HCT116 (cell line): Measurements from ENCODE around the gene TOB2. TPM values are rescaled to one million over a fixed set of nuclear protein-coding genes. Genes with fewer than 3 reads are reported as not detected.

ENCODE experiments used
- ATAC-seq: fragments of 200-7000 bp; cut with Tn5 transposase; 2 replicates; pipeline ENCODE4 v1.9.1; 2020; ENCODE audit warnings: mild to moderate bottlenecking, moderate library complexity
- BruUV-seq: library from RNA; stranded (reverse); fragments of 400-500 nt; replicated peaks from 2 replicates; lab custom pipeline; 2021; lab: Mats Ljungman, UMichigan
- CTCF ChIA-PET: fragments of 300-600 bp; sonication (Branson Sonifier 250); formaldehyde crosslinking; loops from one replicate; lab custom pipeline; 2021; ENCODE audit warnings: antibody characterized with exemption; lab: Charles Lee
- POLR2A ChIA-PET: fragments of 300-600, 350-600 bp; sonication (Branson Sonifier 250); formaldehyde crosslinking; loops from one replicate; lab custom pipeline; 2021; ENCODE audit warnings: antibody characterized with exemption; lab: Charles Lee
- RAD21 ChIA-PET, 2 experiments: fragments of 300-600 bp; sonication (Branson Sonifier 250); formaldehyde crosslinking; loops; one replicate each; lab custom pipeline; 2023; ENCODE audit warnings: low total read pairs in 2 of 2; ENCODE audit not compliant: uncharacterized antibody in 2 of 2, unreplicated experiment in 2 of 2, low non-redundant PET in 1 of 2; lab: Charles Lee
- DNase-seq: peaks from one replicate; pipeline ENCODE4 v3.0.0-alpha.2; 2010; ENCODE audit warnings: low read depth, low spot score
- H2AFZ ChIP-seq: fragments of 200-600 bp; shearing (Covaris generic), sonication (generic); 2 replicates; pipeline ENCODE4 v1.6.1; 2017; ENCODE audit warnings: low read depth, mixed run types, mixed read lengths, antibody characterized with exemption, low read length; ENCODE audit not compliant: poor library complexity, severe bottlenecking
- H3K27ac ChIP-seq: 2 replicates; pipeline ENCODE4 v1.5.1; 2012; ENCODE audit warnings: low read depth, low read length
- H3K27me3 ChIP-seq: fragments of 200-600 bp; sonication (generic); 2 replicates; pipeline ENCODE4 v1.6.1; 2016; ENCODE audit warnings: mixed run types, low read length, mixed read lengths; ENCODE audit not compliant: insufficient read depth
- H3K36me3 ChIP-seq, 2 experiments: fragments of 200-500 bp in 1 of 2; fragments of 200-600 bp in 1 of 2; sonication (Bioruptor generic) in 1 of 2; sonication (generic) in 1 of 2; 2 replicates each; pipeline versions ENCODE4 v1.5.1 to v1.6.1; 2014 to 2016; ENCODE audit warnings: low read length in 2 of 2, inconsistent platforms in 1 of 2, mixed read lengths in 1 of 2, mixed run types in 1 of 2; ENCODE audit not compliant: insufficient read depth in 2 of 2, control insufficient read depth in 1 of 2
- H3K4me1 ChIP-seq, 2 experiments: fragments of 200-600 bp in 1 of 2; sonication (generic) in 1 of 2; 2 replicates each; pipeline versions ENCODE4 v1.5.1 to v1.6.1; 2012 to 2017; ENCODE audit warnings: low read length in 2 of 2, inconsistent platforms in 1 of 2, mild to moderate bottlenecking in 1 of 2, mixed read lengths in 1 of 2, mixed run types in 1 of 2, moderate library complexity in 1 of 2; ENCODE audit not compliant: insufficient read depth in 2 of 2, control insufficient read depth in 1 of 2
- H3K4me2 ChIP-seq: fragments of 200-600 bp; sonication (generic); 2 replicates; pipeline ENCODE4 v1.6.1; 2017; ENCODE audit warnings: mixed run types, low read length, mixed read lengths
- H3K4me3 ChIP-seq, 2 experiments: fragments of 200-600 bp in 1 of 2; sonication (generic) in 1 of 2; replicated peaks in 1 of 2; 2 replicates each; pipeline ENCODE4 v1.5.1; 2011 to 2016; ENCODE audit warnings: low read length in 2 of 2, control low read depth in 1 of 2, low read depth in 1 of 2, mild to moderate bottlenecking in 1 of 2, mixed read lengths in 1 of 2, mixed run types in 1 of 2
- H3K79me2 ChIP-seq: fragments of 200-600 bp; sonication (generic); 2 replicates; pipeline ENCODE4 v1.6.1; 2017; ENCODE audit warnings: mild to moderate bottlenecking, mixed run types, low read length, moderate library complexity, mixed read lengths; ENCODE audit not compliant: insufficient read depth
- H3K9ac ChIP-seq: fragments of 200-600 bp; sonication (generic); 2 replicates; pipeline ENCODE4 v1.6.1; 2016; ENCODE audit warnings: low read length, mixed read lengths
- H3K9me2 ChIP-seq: fragments of 200-600 bp; sonication (generic), shearing (Covaris generic); 2 replicates; pipeline ENCODE4 v1.6.1; 2017; ENCODE audit warnings: mixed run types, mild to moderate bottlenecking, moderate library complexity; ENCODE audit not compliant: insufficient read depth
- H3K9me3 ChIP-seq, 2 experiments: fragments of 200-500 bp in 1 of 2; fragments of 200-600 bp in 1 of 2; sonication (Bioruptor generic) in 1 of 2; sonication (generic) in 1 of 2; 2 replicates each; pipeline ENCODE4 v1.6.1; 2014 to 2017; ENCODE audit warnings: low read length in 2 of 2, mixed read lengths in 2 of 2, inconsistent platforms in 1 of 2, low read depth in 1 of 2, mild to moderate bottlenecking in 1 of 2, mixed run types in 1 of 2, moderate library complexity in 1 of 2; ENCODE audit not compliant: control insufficient read depth in 1 of 2, insufficient read depth in 1 of 2
- H4K20me1 ChIP-seq: fragments of 200-600 bp; sonication (generic), shearing (Covaris generic); 2 replicates; pipeline ENCODE4 v1.6.1; 2017; ENCODE audit warnings: mixed run types, mild to moderate bottlenecking, moderate library complexity; ENCODE audit not compliant: insufficient read depth
- ATF3 ChIP-seq: IDR thresholded peaks from 2 replicates; pipeline ENCODE4 v1.6.1; 2012
- CBX3 ChIP-seq: IDR thresholded peaks from 2 replicates; pipeline ENCODE4 v1.6.1; 2012; ENCODE audit warnings: low read depth
- CEBPB ChIP-seq: IDR thresholded peaks from 2 replicates; pipeline ENCODE4 v1.6.1; 2012; ENCODE audit warnings: low read depth
- CTCF ChIP-seq, 3 experiments: fragments of 200-600 bp in 1 of 3; sonication (generic) in 1 of 3; IDR thresholded peaks in 2 of 3; conservative IDR thresholded peaks in 1 of 3; 2 replicates each; pipeline ENCODE4 v1.5.1; 2012 to 2017; ENCODE audit warnings: low read depth in 2 of 3, low read length in 2 of 3, antibody characterized with exemption in 1 of 3, borderline replicate concordance in 1 of 3, control low read depth in 1 of 3, mild to moderate bottlenecking in 1 of 3, mixed read lengths in 1 of 3, mixed run types in 1 of 3, moderate library complexity in 1 of 3; ENCODE audit not compliant: insufficient read depth in 1 of 3
- EGR1 ChIP-seq: IDR thresholded peaks from 2 replicates; pipeline ENCODE4 v1.6.1; 2012; ENCODE audit warnings: low read depth
- ELF1 ChIP-seq: IDR thresholded peaks from 2 replicates; pipeline ENCODE4 v1.6.1; 2012; ENCODE audit warnings: low read depth, borderline replicate concordance
- EZH2 ChIP-seq: fragments of 200-600 bp; sonication (generic); IDR thresholded peaks from 2 replicates; pipeline ENCODE4 v1.6.1; 2017; ENCODE audit warnings: antibody characterized with exemption, mixed run types
- EZH2phosphoT487 ChIP-seq: fragments of 200-600 bp; IDR thresholded peaks from 2 replicates; pipeline ENCODE4 v1.6.1; 2018; ENCODE audit warnings: antibody characterized with exemption, borderline replicate concordance
- FOSL1 ChIP-seq: IDR thresholded peaks from 2 replicates; pipeline ENCODE4 v1.6.1; 2012; ENCODE audit warnings: low read depth
- JUND ChIP-seq: IDR thresholded peaks from 2 replicates; pipeline ENCODE4 v1.6.1; 2012
- POLR2A ChIP-seq: IDR thresholded peaks from 2 replicates; pipeline ENCODE4 v1.7.0; 2011; ENCODE audit warnings: borderline replicate concordance; ENCODE audit not compliant: insufficient read depth, insufficient read length; ENCODE audit errors: extremely low read depth
- RAD21 ChIP-seq: IDR thresholded peaks from 2 replicates; pipeline ENCODE4 v1.6.1; 2012; ENCODE audit warnings: low read depth, mild to moderate bottlenecking
- SIN3A ChIP-seq: IDR thresholded peaks from 2 replicates; pipeline ENCODE4 v1.6.1; 2012; ENCODE audit warnings: low read depth
- SRF ChIP-seq: IDR thresholded peaks from 2 replicates; pipeline ENCODE4 v1.6.1; 2012; ENCODE audit warnings: low read depth
- TCF7L2 ChIP-seq: IDR thresholded peaks from 2 replicates; pipeline ENCODE4 v1.7.0; 2011; ENCODE audit warnings: borderline replicate concordance, inconsistent platforms; ENCODE audit not compliant: insufficient read depth, insufficient read length; ENCODE audit errors: extremely low read depth
- YY1 ChIP-seq: IDR thresholded peaks from 2 replicates; pipeline ENCODE4 v1.6.1; 2011; ENCODE audit warnings: low read length, low read depth, moderate library complexity, mild to moderate bottlenecking; ENCODE audit not compliant: insufficient replicate concordance; ENCODE audit errors: extremely low read depth
- ZBTB33 ChIP-seq: IDR thresholded peaks from 2 replicates; pipeline ENCODE4 v1.6.1; 2011; ENCODE audit warnings: mild to moderate bottlenecking, low read length, moderate library complexity; ENCODE audit not compliant: insufficient replicate concordance; ENCODE audit errors: extremely low read depth
- ZFX ChIP-seq: fragments of 450-650 bp; IDR thresholded peaks from 2 replicates; pipeline ENCODE4 v1.6.1; 2017
- ZNF274 ChIP-seq: fragments of 200-500 bp; sonication (Bioruptor generic); IDR thresholded peaks from 2 replicates; pipeline ENCODE4 v1.6.1; 2014; ENCODE audit warnings: mild to moderate bottlenecking, low read depth, low read length, inconsistent platforms
- intact Hi-C: fragments of 100-400 bp; cut with micrococcal nuclease; formaldehyde crosslinking; loops from 2 replicates; pipeline ENCODE4 v1.10.0; 2022
- total RNA-seq: library from RNA; stranded (reverse); gene quantifications from one replicate; pipeline ENCODE4 v1.2.1, GENCODE V29; 2021; ENCODE audit not compliant: unreplicated experiment

The TOB2 gene
- total RNA-seq, 1 experiment from 2014 or later, result 55.2 TPM

- TF ChIP-seq CTCF (IDR thresholded peaks at IDR 0.05 in 2 of 3, conservative IDR thresholded peaks at IDR 0.05 in 1 of 3; ENCODE audit: borderline replicate concordance in 1 of 3, insufficient read depth in 1 of 3, low read depth in 2 of 3, low read length in 2 of 3) (no peak), EGR1 (peak; percentile 33; the same call in 1 of the 2 replicates), CEBPB (no peak), ZBTB33 (peak; percentile 91), POLR2A (peak; percentile 40), EZH2phosphoT487 (no peak), ELF1 (peak; percentile 91)
Measured at GRCh38 chr22:41468381-41469217, 22.0 kb upstream of the TOB2 start, which contains the start of the genes ACO2 and PHF5A (continued).

GRCh38 chr22:41461901-41462300 is 15.3 kb upstream of the TOB2 start:
- Histone ChIP-seq H3K9me2 (no peaks in the 10 kb centered on the region), H3K27ac (no peak overlapping the region), H3K4me1 (peaks cover 0 to under 1% of the 10 kb centered on the region in 2 experiments; a peak in 2 of 4 replicates), H4K20me1 (no peaks in the 10 kb centered on the region), H3K36me3 (peaks cover 46 to 58% of the 10 kb centered on the region in 2 experiments; a peak in 3 of 4 replicates), H3K9ac (no peak overlapping the region), H3K4me2 (no peak overlapping the region), H3K79me2 (peaks cover 50% of the 10 kb centered on the region), H3K9me3 (no peaks in the 10 kb centered on the region), H3K27me3 (no peaks in the 10 kb centered on the region), H3K4me3 (no peak overlapping the region), H2AFZ (no peak overlapping the region)
- intact Hi-C loops, result no loop called here
- no TSS peak for BruUV-seq
- ChIA-PET CTCF (no interaction called here), POLR2A (interaction anchor here (0.9 kb wide), 1 partner anchor 15 kb away, joined by 3 read pairs; the partner anchor contains the start of gene TOB2), RAD21 (no interaction called here)
- no peak for DNase-seq
- ATAC-seq, result no peak
- TF ChIP-seq ZFX (no peak), SRF (no peak), ZNF274 (no peak), POLR2A (no peak), SIN3A (no peak), EZH2 (no peak), TCF7L2 (no peak), JUND (no peak), ELF1 (no peak), FOSL1 (no peak), CBX3 (no peak), ZBTB33 (no peak), YY1 (no peak), RAD21 (no peak), EGR1 (no peak), ATF3 (no peak)
